Measurements from ENCODE around the gene CCR8. TPM values are rescaled to one million over a fixed set of nuclear protein-coding genes. Genes with fewer than 3 reads are reported as not detected.

Gene CCR8, protein sequence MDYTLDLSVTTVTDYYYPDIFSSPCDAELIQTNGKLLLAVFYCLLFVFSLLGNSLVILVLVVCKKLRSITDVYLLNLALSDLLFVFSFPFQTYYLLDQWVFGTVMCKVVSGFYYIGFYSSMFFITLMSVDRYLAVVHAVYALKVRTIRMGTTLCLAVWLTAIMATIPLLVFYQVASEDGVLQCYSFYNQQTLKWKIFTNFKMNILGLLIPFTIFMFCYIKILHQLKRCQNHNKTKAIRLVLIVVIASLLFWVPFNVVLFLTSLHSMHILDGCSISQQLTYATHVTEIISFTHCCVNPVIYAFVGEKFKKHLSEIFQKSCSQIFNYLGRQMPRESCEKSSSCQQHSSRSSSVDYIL
- total RNA-seq = not detected in 2 replicates

DNA sequence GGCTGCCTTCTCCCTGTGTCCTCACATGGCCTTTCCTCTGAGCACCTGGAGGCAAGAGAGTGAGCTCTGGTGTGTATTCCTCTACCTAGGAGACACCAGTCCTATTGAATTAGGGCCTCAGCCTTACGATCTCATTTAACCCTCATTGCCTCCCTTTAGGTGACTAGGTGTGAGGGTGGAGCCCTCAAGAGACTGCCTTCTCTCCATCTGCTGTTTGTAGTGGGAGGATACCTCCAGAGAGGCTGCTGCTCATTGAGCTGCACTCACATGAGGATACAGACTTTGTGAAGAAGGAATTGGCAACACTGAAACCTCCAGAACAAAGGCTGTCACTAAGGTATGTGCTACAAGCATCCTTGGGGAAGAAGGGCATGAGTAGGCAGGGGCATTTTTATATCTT lies at the start of gene CCR8:
Gene CCR8 (plus strand): TSS at position 217 of the 400 bp plus-strand sequence. CDS start 2,623 bp downstream, outside the sequence.

DNA sequence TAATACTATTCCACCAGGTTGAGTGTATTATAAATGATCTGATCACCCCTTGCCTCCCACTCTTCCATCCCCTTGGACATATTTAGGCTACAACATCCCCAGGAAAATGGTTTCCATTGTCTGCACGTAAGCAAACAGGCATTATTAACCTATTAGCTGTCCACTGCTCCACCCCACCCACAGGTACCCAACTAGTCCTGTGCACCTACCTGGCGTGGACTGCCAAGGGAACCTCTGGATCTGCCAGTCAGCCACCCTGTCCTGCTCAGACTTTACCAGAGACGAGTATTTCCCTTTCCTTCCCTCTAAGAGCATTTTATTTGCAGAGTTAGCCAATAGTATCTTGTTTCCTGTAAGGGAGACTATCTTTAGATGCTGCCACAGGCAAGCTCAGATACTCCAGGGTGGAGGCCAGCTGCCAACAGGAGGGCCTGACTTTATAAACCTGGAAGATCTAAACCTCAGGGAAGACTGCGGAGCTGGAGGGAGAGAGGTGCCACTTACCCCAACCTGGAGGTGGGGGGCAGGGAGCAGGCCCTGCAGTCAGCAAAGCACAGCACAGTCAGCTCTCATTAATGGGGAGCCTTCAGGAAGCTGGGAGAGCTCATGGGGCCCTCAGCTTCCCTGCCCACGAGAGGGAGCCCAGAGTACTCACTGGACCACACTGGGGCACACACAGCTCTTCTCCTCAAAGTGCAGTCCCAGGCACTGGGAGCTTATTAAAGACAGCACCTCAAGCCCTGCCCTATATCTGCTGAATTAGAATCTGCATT lies 49.6 kb upstream of the CCR8 start, which contains the start of gene CX3CR1:
Gene CX3CR1 (minus strand): TSS at position 292 of the 773 bp plus-strand sequence. CDS start 13,527 bp downstream, outside the sequence.

Other genes starting within 250 kb of the CCR8 start
- gene GORASP1, start 222.1 kb upstream of the CCR8 start, total RNA-seq = 25.3 and 32.3 TPM in 2 replicates
- 0.59 and 0.84 TPM in 2 replicates for gene TTC21A, start 222.0 kb upstream of the CCR8 start, total RNA-seq
- gene CSRNP1, start 176.1 kb upstream of the CCR8 start, total RNA-seq = 3.1 and 3.9 TPM in 2 replicates
- gene XIRP1, start 137.1 kb upstream of the CCR8 start, total RNA-seq = not detected in 2 replicates
- 0.15 TPM in 1 of 2 replicates, not detected in the other for gene CX3CR1, start 49.7 kb upstream of the CCR8 start, total RNA-seq
- gene SLC25A38, start 53.7 kb downstream of the CCR8 start, total RNA-seq = 21.0 and 22.1 TPM in 2 replicates
- gene RPSA, start 77.0 kb downstream of the CCR8 start, total RNA-seq = 2,567 and 2,759 TPM in 2 replicates
- not detected in 2 replicates for gene MOBP, start 138.0 kb downstream of the CCR8 start, total RNA-seq